Natural killer cell (primary cell): ENCODE data around the gene FANCE. TPM values are rescaled to one million over a fixed set of nuclear protein-coding genes. Genes with fewer than 3 reads are reported as not detected.

ENCODE experiments used
- ATAC-seq, 3 donors: fragments of 150-1000 bp in 2 of 3; fragments of 200-7000 bp in 1 of 3; cut with Tn5 transposase; 1 replicate in 1 of 3; 2 replicates in 2 of 3; pipeline ENCODE4 v1.10.0; 2021; ENCODE audit warnings: mild to moderate bottlenecking in 2 of 3, moderate library complexity in 2 of 3
- DNase-seq, 2 donors: peaks; one replicate each; pipeline versions ENCODE4 v3.0.0 to v3.0.0-alpha.2; 2013 to 2021; ENCODE audit warnings: mixed read lengths in 1 of 2
- H3K27ac ChIP-seq: one replicate; pipeline ENCODE4 v1.5.1; 2013; ENCODE audit warnings: mild to moderate bottlenecking, low read length
- H3K27me3 ChIP-seq: one replicate; pipeline ENCODE4 v1.6.1; 2013; ENCODE audit warnings: low read length; ENCODE audit not compliant: control insufficient read depth, insufficient read depth
- H3K36me3 ChIP-seq: one replicate; pipeline ENCODE4 v1.6.1; 2013; ENCODE audit warnings: low read length; ENCODE audit not compliant: control insufficient read depth, insufficient read depth
- H3K4me1 ChIP-seq: one replicate; pipeline ENCODE4 v1.6.1; 2013; ENCODE audit warnings: low read length; ENCODE audit not compliant: control insufficient read depth, insufficient read depth
- H3K4me3 ChIP-seq: one replicate; pipeline ENCODE4 v1.5.1; 2013; ENCODE audit warnings: low read length
- H3K9me3 ChIP-seq: one replicate; pipeline ENCODE4 v1.6.1; 2013; ENCODE audit warnings: low read length; ENCODE audit not compliant: control insufficient read depth, insufficient read depth
- H3K27ac Mint-ChIP-seq, 2 donors: one replicate each; pipeline ENCODE4 v1.8.0; 2022; ENCODE audit warnings: mild to moderate bottlenecking in 2 of 2, mixed read lengths in 2 of 2, moderate library complexity in 1 of 2
- H3K27me3 Mint-ChIP-seq, 2 donors: one replicate each; pipeline ENCODE4 v1.8.0; 2022; ENCODE audit warnings: low read depth in 2 of 2, mixed read lengths in 2 of 2
- H3K36me3 Mint-ChIP-seq: one replicate; pipeline ENCODE4 v1.8.0; 2022; ENCODE audit warnings: mixed read lengths
- H3K4me1 Mint-ChIP-seq, 2 donors: one replicate each; pipeline ENCODE4 v1.8.0; 2022; ENCODE audit warnings: mixed read lengths in 2 of 2
- H3K4me3 Mint-ChIP-seq: one replicate; pipeline ENCODE4 v1.8.0; 2022; ENCODE audit warnings: mild to moderate bottlenecking, moderate library complexity, mixed read lengths
- H3K9me3 Mint-ChIP-seq, 2 donors: one replicate each; pipeline ENCODE4 v1.8.0; 2022; ENCODE audit warnings: mixed read lengths in 2 of 2
- CTCF ChIP-seq: fragments of 200-600 bp; IDR thresholded peaks from one replicate; pipeline ENCODE4 v1.8.0; 2022; ENCODE audit warnings: antibody characterized with exemption
- WGBS: methylation state at CpG from one replicate; pipeline ENCODE4 v1.1.7; 2013; ENCODE audit warnings: missing lambda C conversion rate; ENCODE audit not compliant: insufficient coverage; 5-methylcytosine and 5-hydroxymethylcytosine counted together
- intact Hi-C: fragments of 100-400 bp; cut with micrococcal nuclease; formaldehyde crosslinking; loops from one replicate; pipeline ENCODE4 v1.14.2; 2022
- total RNA-seq, 4 donors: library from RNA; stranded (reverse); fragments of 120-200 nt in 1 of 4; gene quantifications; one replicate each; pipeline versions ENCODE4 v1.2.3 to v1.2.4, GENCODE V29; 2013 to 2022

The FANCE gene
- total RNA-seq, 3 donors from 2014 or later (not counting 1 experiment from before 2014, with no cell fraction given): 2.2 to 3.2 (median 2.6) TPM

- Mint-ChIP-seq H3K36me3 (no peaks in the 10 kb centered on the region), H3K27ac (peak overlapping the region in 1 of 2 donors; percentile 85)
- peak; percentile 52 to 86 (median 57) for ATAC-seq
These were observed 41.1 kb upstream of the FANCE start for GRCh38 chr6:35411066-35411465.

GRCh38 chr6:35412102-35412501 is 40.0 kb upstream of the FANCE start:
- Mint-ChIP-seq H3K27me3 (no peaks in the 10 kb centered on the region), H3K4me3 (no peak overlapping the region), H3K27ac (peak overlapping the region in 1 of 2 donors; percentile 24), H3K36me3 (no peaks in the 10 kb centered on the region), H3K4me1 (peaks cover 13 to 26% of the 10 kb centered on the region in 2 donors), H3K9me3 (no peaks in the 10 kb centered on the region)
- Histone ChIP-seq H3K27me3 (no peaks in the 10 kb centered on the region), H3K4me1 (peaks cover 10% of the 10 kb centered on the region), H3K4me3 (no peak overlapping the region), H3K27ac (no peak overlapping the region), H3K36me3 (peaks cover 25% of the 10 kb centered on the region), H3K9me3 (no peaks in the 10 kb centered on the region)
- WGBS: 98% methylated on average over 8 of the region's 8 CpGs
- ATAC-seq: no peak
- TF ChIP-seq CTCF: no peak
- intact Hi-C loops: no loop called here
- no peak for DNase-seq

More at GRCh38 chr6:35411066-35411465, 41.1 kb upstream of the FANCE start:
- Histone ChIP-seq H3K4me3 (no peak overlapping the region), H3K4me1 (peaks cover 10% of the 10 kb centered on the region), H3K36me3 (peaks cover 22% of the 10 kb centered on the region), H3K27me3 (no peaks in the 10 kb centered on the region), H3K27ac (no peak overlapping the region), H3K9me3 (no peaks in the 10 kb centered on the region)
- no peak for TF ChIP-seq CTCF
- peak in 1 of 2 donors; percentile 37 for DNase-seq
- intact Hi-C loops: no loop called here
- 34% methylated on average over 9 of the region's 9 CpGs for WGBS
- Mint-ChIP-seq H3K4me1 (peaks cover 13 to 26% of the 10 kb centered on the region in 2 donors), H3K27me3 (no peaks in the 10 kb centered on the region), H3K4me3 (peak overlapping the region; percentile 78), H3K9me3 (no peaks in the 10 kb centered on the region)

GRCh38 chr6:35413911-35414310 is 38.2 kb upstream of the FANCE start:
- Mint-ChIP-seq H3K27me3 (no peaks in the 10 kb centered on the region), H3K9me3 (no peaks in the 10 kb centered on the region), H3K27ac (no peak overlapping the region), H3K4me1 (peaks cover 28 to 38% of the 10 kb centered on the region in 2 donors), H3K36me3 (no peaks in the 10 kb centered on the region), H3K4me3 (no peak overlapping the region)
- H3K9me3 ChIP-seq: no peaks in the 10 kb centered on the region
- intact Hi-C loops: no loop called here
- DNase-seq (no peak), ATAC-seq (no peak)
- peaks cover 25% of the 10 kb centered on the region for H3K36me3 ChIP-seq
- no peaks in the 10 kb centered on the region for H3K27me3 ChIP-seq
- no peak overlapping the region for H3K27ac ChIP-seq
- 96% methylated on average over 6 of the region's 6 CpGs for WGBS
- no peak overlapping the region for H3K4me3 ChIP-seq
- TF ChIP-seq CTCF: no peak
- H3K4me1 ChIP-seq: peaks cover 27% of the 10 kb centered on the region
